ENCODE measurements around the gene MACIR.

GRCh38 chr5:103291606-103292005, 33.0 kb downstream of the MACIR start:
- TF ChIP-seq USF2 (CRISPR knock-in tag; IDR thresholded peaks at IDR 0.05) (no peak), CTCF (IDR thresholded peaks at IDR 0.05) (no peak), MAX (CRISPR knock-in tag; IDR thresholded peaks at IDR 0.05) (no peak), USF1 (CRISPR knock-in tag; IDR thresholded peaks at IDR 0.05) (no peak), NFYB (CRISPR knock-in tag; conservative IDR thresholded peaks at IDR 0.05; ENCODE audit: low read depth) (no peak), NFATC4 (CRISPR knock-in tag; IDR thresholded peaks at IDR 0.05) (no peak)
